Psoas muscle (tissue), 8 donors: ENCODE data around the gene REC114. TPM values are rescaled to one million over a fixed set of nuclear protein-coding genes. Genes with fewer than 3 reads are reported as not detected.

ENCODE experiments used
- ATAC-seq, 4 donors: fragments of 200-7000 bp; cut with Tn5 transposase; one replicate each; pipeline ENCODE4 v1.9.1; 2020; ENCODE audit warnings: moderate library complexity in 3 of 4, mild to moderate bottlenecking in 2 of 4
- DNase-seq, 2 donors: peaks; one replicate each; pipeline ENCODE4 v3.0.0-alpha.2; 2020
- H3K27ac ChIP-seq: fragments of 200-600 bp; one replicate; pipeline ENCODE4 v1.8.0; 2022
- H3K27me3 ChIP-seq, 3 donors: fragments of 200-600 bp in 1 of 3; one replicate each; pipeline versions ENCODE4 v1.6.1 to v1.8.0; 2013 to 2022; ENCODE audit warnings: low read length in 2 of 3, mild to moderate bottlenecking in 2 of 3, moderate library complexity in 1 of 3; ENCODE audit not compliant: insufficient read depth in 3 of 3
- H3K36me3 ChIP-seq, 2 donors: fragments of 200-600 bp in 1 of 2; one replicate each; pipeline versions ENCODE4 v1.6.1 to v1.8.0; 2013 to 2022; ENCODE audit warnings: low read depth in 1 of 2, mild to moderate bottlenecking in 1 of 2, moderate library complexity in 1 of 2; ENCODE audit not compliant: insufficient read depth in 1 of 2
- H3K4me1 ChIP-seq: fragments of 200-600 bp; one replicate; pipeline ENCODE4 v1.8.0; 2022
- H3K4me3 ChIP-seq: fragments of 200-600 bp; one replicate; pipeline ENCODE4 v1.8.0; 2022; ENCODE audit warnings: mild to moderate bottlenecking
- H3K9me3 ChIP-seq: fragments of 200-600 bp; one replicate; pipeline ENCODE4 v1.8.0; 2022
- CTCF ChIP-seq: fragments of 200-600 bp; IDR thresholded peaks from one replicate; pipeline ENCODE4 v1.8.0; 2022; ENCODE audit warnings: antibody characterized with exemption
- WGBS, 3 donors: extraction: QIAGEN DNeasy Blood & Tissue Kit; methylation state at CpG; one replicate each; pipeline versions ENCODE4 v1.1.6 to v1.1.7; 2013; 5-methylcytosine and 5-hydroxymethylcytosine counted together
- intact Hi-C, 2 donors: fragments of 100-400 bp; cut with DNase I; formaldehyde crosslinking; loops; one replicate each; pipeline versions ENCODE4 v1.11.0 to v1.14.2; 2022
- polyA plus RNA-seq, 3 donors: library from polyadenylated mRNA; stranded (reverse); fragments of 200-250 nt; gene quantifications; one replicate each; pipeline ENCODE4 v1.2.3, GENCODE V29; 2013
- total RNA-seq, 4 donors: library from RNA; stranded (reverse); fragmentation: NEBNext Ultra II Directional in 2 of 4; extraction: Animal tissue kit (Norgen Biotek cat#: 25700) in 2 of 4; gene quantifications; one replicate each; pipeline versions ENCODE4 v1.2.1 to v1.2.4, GENCODE V29; 2021 to 2023
- donor health status: healthy with polysubstance abuse.
- donor health status: DM: no; HTN: no; CAD: no; lungs with moderate emphysema.
- donor health status: Bipolar disorder and iron deficiency.
- donor health status: healthy.
- donor health status: DM: yes; HTN: yes; CAD: no.
- donor health status: DM: no; HTN: no; CAD: no.
- donor health status: DM: no; HTN: no; CAD: no.
- donor health status: DM: yes; HTN: yes; CAD: no.

REC114 gene
- total and polyA plus RNA-seq, 7 donors = not detected

- 93 to 97% (median 95%) methylated on average over 4 of the region's 4 CpGs for WGBS, 3 donors
- Histone ChIP-seq H3K27me3 (no peaks in the 10 kb centered on the region), H3K4me1 (no peaks in the 10 kb centered on the region), H3K4me3 (no peak overlapping the region), H3K36me3 (peaks cover 0 to 55% of the 10 kb centered on the region in 2 donors), H3K9me3 (no peaks in the 10 kb centered on the region), H3K27ac (no peak overlapping the region)
- TF ChIP-seq CTCF = no peak
- DNase-seq (no peak), ATAC-seq (no peak)
- intact Hi-C loops = no loop called here
Measured at GRCh38 chr15:73555080-73555479, 112.1 kb downstream of the REC114 start.

GRCh38 chr15:73558529-73558928 lies 115.6 kb downstream of the REC114 start:
- Histone ChIP-seq H3K27ac (no peak overlapping the region), H3K4me3 (no peak overlapping the region), H3K36me3 (peaks cover 0 to 88% of the 10 kb centered on the region in 2 donors), H3K27me3 (no peaks in the 10 kb centered on the region), H3K4me1 (no peaks in the 10 kb centered on the region), H3K9me3 (no peaks in the 10 kb centered on the region)
- ATAC-seq (no peak), DNase-seq (no peak)
- WGBS, 3 donors = 93 to 97% (median 93%) methylated on average over 1 of the region's 1 CpG
- intact Hi-C loops = no loop called here
- no peak for TF ChIP-seq CTCF

- intact Hi-C loops = loop anchor here (2.0 to 10.0 kb wide), 4 partner anchors 78 to 354 kb away; no protein-coding TSS in a partner anchor
- peaks cover 0 to 87% of the 10 kb centered on the region in 2 donors for H3K36me3 ChIP-seq
- peak; percentile 59 for TF ChIP-seq CTCF
- H3K4me3 ChIP-seq = no peak overlapping the region
- no peaks in the 10 kb centered on the region for H3K9me3 ChIP-seq
- no peaks in the 10 kb centered on the region for H3K4me1 ChIP-seq
- 39 to 54% (median 40%) methylated on average over 2 of the region's 2 CpGs for WGBS, 3 donors
- DNase-seq (no peak), ATAC-seq (peak in 3 of 4 donors; percentile 54 to 83 (median 74))
- no peaks in the 10 kb centered on the region for H3K27me3 ChIP-seq
- H3K27ac ChIP-seq = no peak overlapping the region
Measured at GRCh38 chr15:73560501-73561117, 117.6 kb downstream of the REC114 start.

GRCh38 chr15:73564255-73564654 lies 121.3 kb downstream of the REC114 start:
- WGBS, 3 donors = 29 to 39% (median 32%) methylated on average over 6 of the region's 6 CpGs

More at GRCh38 chr15:73564255-73564654, 121.3 kb downstream of the REC114 start:
- Histone ChIP-seq H3K27ac (peak overlapping the region; percentile 12), H3K9me3 (no peaks in the 10 kb centered on the region), H3K27me3 (no peaks in the 10 kb centered on the region), H3K36me3 (peaks cover 0 to 83% of the 10 kb centered on the region in 2 donors), H3K4me3 (no peak overlapping the region), H3K4me1 (no peaks in the 10 kb centered on the region)
- ATAC-seq (peak; percentile 73 to 86 (median 81)), DNase-seq (no peak)
- no peak for TF ChIP-seq CTCF
- intact Hi-C loops = loop anchor here (2.0 to 10.0 kb wide), 3 partner anchors 69 to 351 kb away; partner anchors contain the start of gene NPTN (in 1 of the 2)
